Effector memory CD8-positive, alpha-beta T cell (primary cell): ENCODE results near the gene THOC2.
"Not testable (repeated sequence)": the region's sequence is repeated elsewhere in the genome, so short reads cannot be mapped to it uniquely, and the experiment has no call there.

Experiments
- ATAC-seq: fragments of 150-1000 bp; cut with Tn5 transposase; replicated peaks from 2 replicates; pipeline ENCODE4 v1.10.0; 2021; ENCODE audit warnings: mild to moderate bottlenecking, moderate library complexity
- DNase-seq, 3 experiments: peaks; one replicate each; pipeline ENCODE4 v3.0.0; 2021
- H3K27ac Mint-ChIP-seq, 2 donors: one replicate each; pipeline ENCODE4 v1.8.0; 2022; ENCODE audit warnings: mild to moderate bottlenecking in 2 of 2, mixed read lengths in 2 of 2, moderate library complexity in 2 of 2
- H3K27me3 Mint-ChIP-seq, 2 donors: one replicate each; pipeline ENCODE4 v1.8.0; 2022; ENCODE audit warnings: mixed read lengths in 2 of 2
- H3K36me3 Mint-ChIP-seq: one replicate; pipeline ENCODE4 v1.8.0; 2022; ENCODE audit warnings: mild to moderate bottlenecking, moderate library complexity, mixed read lengths; ENCODE audit not compliant: insufficient read depth
- H3K4me1 Mint-ChIP-seq, 2 donors: one replicate each; pipeline ENCODE4 v1.8.0; 2022; ENCODE audit warnings: low read depth in 2 of 2, mixed read lengths in 2 of 2
- H3K4me3 Mint-ChIP-seq, 2 donors: one replicate each; pipeline ENCODE4 v1.8.0; 2022; ENCODE audit warnings: mild to moderate bottlenecking in 2 of 2, mixed read lengths in 2 of 2, moderate library complexity in 2 of 2
- H3K9me3 Mint-ChIP-seq, 2 donors: one replicate each; pipeline ENCODE4 v1.8.0; 2022; ENCODE audit warnings: mixed read lengths in 2 of 2

Gene THOC2

GRCh38 chrX:123574027-123574426 is 158.8 kb downstream of the THOC2 start:
- not testable (repeated sequence) for H3K4me1 Mint-ChIP-seq, DNase-seq, H3K9me3 Mint-ChIP-seq, ATAC-seq, H3K4me3 Mint-ChIP-seq, H3K36me3 Mint-ChIP-seq, H3K27ac Mint-ChIP-seq
- peaks cover 27% of the 10 kb centered on the region in 2 donors for H3K27me3 Mint-ChIP-seq

- no peaks in the 10 kb centered on the region for H3K4me1 Mint-ChIP-seq
- no peaks in the 10 kb centered on the region for H3K36me3 Mint-ChIP-seq
- DNase-seq (no peak), ATAC-seq (no peak)
- peaks cover 20 to 21% of the 10 kb centered on the region in 2 donors for H3K27me3 Mint-ChIP-seq
- no peak overlapping the region for H3K27ac Mint-ChIP-seq
- peaks cover 7% of the 10 kb centered on the region in 2 donors for H3K9me3 Mint-ChIP-seq
- H3K4me3 Mint-ChIP-seq: no peak overlapping the region
Observed at GRCh38 chrX:123570011-123570590, 162.8 kb downstream of the THOC2 start.

DNA sequence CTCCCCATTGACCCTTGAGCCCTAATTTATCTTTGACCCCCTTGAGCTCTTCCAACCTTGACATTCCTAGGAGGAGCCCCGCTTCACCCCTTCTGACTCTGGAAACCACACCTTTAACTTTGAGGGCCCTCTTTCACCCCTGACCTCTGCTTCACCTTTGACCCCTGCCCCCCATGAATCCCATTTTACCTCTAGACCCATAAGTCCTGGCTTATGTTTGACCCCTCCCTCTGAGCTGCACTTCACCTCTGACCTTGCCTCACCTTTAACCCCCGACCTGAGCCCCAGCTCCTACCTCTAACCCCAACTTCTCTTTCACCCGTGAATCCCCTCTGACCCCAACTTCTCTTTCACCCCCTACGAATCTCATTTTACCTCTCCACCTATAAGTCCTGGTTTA is 169.7 kb downstream of the THOC2 start:
- Mint-ChIP-seq H3K27ac (no peak overlapping the region), H3K9me3 (peaks cover 0 to 2% of the 10 kb centered on the region in 2 donors), H3K4me1 (no peaks in the 10 kb centered on the region)

DNA sequence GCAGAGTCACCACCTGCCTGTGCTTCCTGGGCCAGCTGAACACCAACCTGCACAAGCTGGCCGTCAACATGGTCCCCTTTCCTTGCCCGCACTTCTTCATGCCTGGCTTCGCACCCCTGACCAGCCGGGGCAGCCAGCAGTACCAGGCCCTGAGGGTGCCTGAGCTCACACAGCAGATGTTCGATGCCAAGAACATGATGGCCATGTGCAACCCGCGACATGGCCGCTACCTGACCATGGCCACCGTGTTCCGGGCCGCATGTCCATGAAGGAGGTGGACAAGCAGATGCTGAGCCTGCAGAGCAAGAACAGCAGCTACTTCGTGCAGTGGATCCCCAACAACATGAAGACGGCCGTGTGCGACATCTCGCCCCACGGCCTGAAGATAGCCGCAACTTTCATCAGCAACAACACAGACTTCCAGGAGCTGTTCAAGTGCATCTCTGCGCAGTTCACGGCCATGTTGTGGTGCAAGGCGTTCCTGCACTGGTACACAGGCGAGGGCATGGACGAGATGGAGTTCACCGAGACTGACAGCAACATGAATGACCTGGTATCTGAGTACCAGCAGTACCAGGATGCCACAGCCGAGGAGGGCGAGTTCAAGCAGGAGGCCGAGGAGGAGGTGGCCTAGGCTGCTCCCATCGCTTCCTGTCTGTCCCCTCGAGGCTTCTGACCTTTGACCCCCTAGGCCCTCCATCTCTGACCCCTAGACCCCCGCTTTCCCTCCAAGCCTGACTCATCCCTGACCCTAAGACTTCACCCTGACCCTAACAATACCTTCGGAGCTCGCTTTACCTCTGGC is 170.3 kb downstream of the THOC2 start:
- Mint-ChIP-seq H3K4me1 (no peaks in the 10 kb centered on the region), H3K36me3 (no peaks in the 10 kb centered on the region), H3K9me3 (peaks cover 0 to 2% of the 10 kb centered on the region in 2 donors), H3K27ac (no peak overlapping the region), H3K27me3 (peaks cover 5 to 7% of the 10 kb centered on the region in 2 donors), H3K4me3 (no peak overlapping the region)
- ATAC-seq (no peak), DNase-seq (no peak)

More for the DNA sequence above, 169.7 kb downstream of the THOC2 start:
- H3K4me3 Mint-ChIP-seq: no peak overlapping the region
- DNase-seq (no peak), ATAC-seq (no peak)
- H3K36me3 Mint-ChIP-seq: no peaks in the 10 kb centered on the region
- H3K27me3 Mint-ChIP-seq: peaks cover 5 to 7% of the 10 kb centered on the region in 2 donors

DNA sequence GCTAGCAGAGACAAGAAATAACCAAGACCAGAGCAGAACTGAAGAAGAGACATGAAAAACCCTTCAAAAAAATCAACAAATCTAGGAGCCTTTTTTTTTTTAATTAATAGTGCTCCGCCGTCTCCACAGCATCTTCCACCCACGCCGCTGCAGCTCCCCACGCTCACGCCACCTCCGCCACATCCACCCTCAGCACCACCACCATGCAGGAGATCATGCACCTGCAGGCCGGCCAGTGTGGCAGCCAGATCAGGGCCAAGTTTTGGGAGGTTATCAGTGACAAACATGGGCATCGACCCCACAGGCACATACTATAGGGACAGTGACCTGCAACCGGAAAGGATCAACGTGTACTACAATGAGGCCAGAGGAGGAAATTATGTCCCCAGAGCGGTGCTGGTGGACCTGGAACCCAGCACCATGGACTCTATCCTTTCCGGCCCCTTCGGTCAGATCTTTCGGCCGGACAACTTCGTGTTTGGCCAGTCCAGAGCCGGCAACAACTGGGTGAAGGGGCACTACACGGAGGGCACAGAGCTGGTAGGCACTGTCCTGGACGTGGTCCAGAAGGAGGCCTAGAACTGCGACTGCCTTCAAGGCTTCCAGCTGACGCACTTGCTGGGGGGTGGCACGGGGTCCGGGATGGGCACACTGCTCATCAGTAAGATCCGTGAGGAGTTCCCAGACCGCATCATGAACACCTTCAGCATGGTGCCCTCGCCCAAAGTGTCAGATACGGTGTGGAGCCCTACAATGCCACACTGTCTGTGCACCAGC is 171.2 kb downstream of the THOC2 start:
- no peak for DNase-seq
- Mint-ChIP-seq H3K4me3 (no peak overlapping the region), H3K27ac (no peak overlapping the region), H3K9me3 (peaks cover 0 to 2% of the 10 kb centered on the region in 2 donors), H3K27me3 (peaks cover 5 to 7% of the 10 kb centered on the region in 2 donors), H3K4me1 (no peaks in the 10 kb centered on the region), H3K36me3 (no peaks in the 10 kb centered on the region)
- no peak for ATAC-seq

GRCh38 chrX:123550829-123551228 is 182.0 kb downstream of the THOC2 start:
- no peaks in the 10 kb centered on the region for H3K36me3 Mint-ChIP-seq
- ATAC-seq: no peak
- DNase-seq: no peak
- no peak overlapping the region for H3K4me3 Mint-ChIP-seq
- no peaks in the 10 kb centered on the region for H3K4me1 Mint-ChIP-seq
- no peaks in the 10 kb centered on the region for H3K9me3 Mint-ChIP-seq
- H3K27ac Mint-ChIP-seq: no peak overlapping the region
- H3K27me3 Mint-ChIP-seq: peaks cover 0 to 4% of the 10 kb centered on the region in 2 donors
